Liver (tissue), 9 donors: Measurements from ENCODE around the gene RNF215. TPM values are rescaled to one million over a fixed set of nuclear protein-coding genes. Genes with fewer than 3 reads are reported as not detected.

Experiments
- DNase-seq: peaks from one replicate; pipeline ENCODE4 v3.0.0-alpha.2; 2017; ENCODE audit warnings: low spot score
- H3K27ac ChIP-seq, 2 donors: one replicate each; pipeline ENCODE4 v1.7.0; 2013; ENCODE audit warnings: inconsistent platforms in 2 of 2, low read length in 2 of 2, control low read depth in 1 of 2, low read depth in 1 of 2, mild to moderate bottlenecking in 1 of 2
- H3K27me3 ChIP-seq, 4 donors: one replicate each; pipeline versions ENCODE4 v1.6.1 to v1.7.0; 2013; ENCODE audit warnings: low read length in 3 of 4, inconsistent platforms in 1 of 4, mild to moderate bottlenecking in 1 of 4, moderate library complexity in 1 of 4; ENCODE audit not compliant: control insufficient read depth in 4 of 4, insufficient read depth in 4 of 4
- H3K36me3 ChIP-seq, 4 donors: one replicate each; pipeline versions ENCODE4 v1.6.1 to v1.7.0; 2013; ENCODE audit warnings: low read length in 3 of 4, mild to moderate bottlenecking in 3 of 4, low read depth in 1 of 4, moderate library complexity in 1 of 4; ENCODE audit not compliant: control insufficient read depth in 4 of 4, insufficient read depth in 3 of 4
- H3K4me1 ChIP-seq, 4 donors: one replicate each; pipeline versions ENCODE4 v1.6.1 to v1.7.0; 2013; ENCODE audit warnings: low read length in 3 of 4, mild to moderate bottlenecking in 3 of 4, moderate library complexity in 1 of 4; ENCODE audit not compliant: control insufficient read depth in 4 of 4, insufficient read depth in 4 of 4
- H3K4me3 ChIP-seq, 3 donors: one replicate each; pipeline versions ENCODE4 v1.6.1 to v1.7.0; 2013; ENCODE audit warnings: low read length in 3 of 3, control low read depth in 1 of 3, low read depth in 1 of 3, mild to moderate bottlenecking in 1 of 3
- H3K9ac ChIP-seq, 2 donors: one replicate each; pipeline ENCODE4 v1.7.0; 2013; ENCODE audit warnings: low read length in 2 of 2, mild to moderate bottlenecking in 2 of 2, moderate library complexity in 2 of 2, control low read depth in 1 of 2, low read depth in 1 of 2
- H3K9me3 ChIP-seq, 4 donors: one replicate each; pipeline versions ENCODE4 v1.6.1 to v1.7.0; 2013; ENCODE audit warnings: low read length in 3 of 4; ENCODE audit not compliant: control insufficient read depth in 4 of 4
- CTCF ChIP-seq: fragments of 150-350 bp; IDR thresholded peaks from 2 replicates; pipeline ENCODE4 v1.5.1; 2017; ENCODE audit warnings: improper control_type of control experiment, low read depth, low read length; ENCODE audit not compliant: missing input control
- EGR1 ChIP-seq, 2 donors: IDR thresholded peaks; 2 replicates each; pipeline ENCODE4 v1.6.1; 2016 to 2018; ENCODE audit warnings: antibody characterized with exemption in 2 of 2, low read depth in 2 of 2
- FOXA2 ChIP-seq: IDR thresholded peaks from 2 replicates; pipeline ENCODE4 v1.6.1; 2016; ENCODE audit warnings: antibody characterized with exemption
- GABPA ChIP-seq, 2 donors: IDR thresholded peaks in 1 of 2; conservative IDR thresholded peaks in 1 of 2; 2 replicates each; pipeline ENCODE4 v1.6.1; 2016; ENCODE audit warnings: antibody characterized with exemption in 2 of 2, mild to moderate bottlenecking in 1 of 2, moderate library complexity in 1 of 2
- HNF4A ChIP-seq, 2 donors: conservative IDR thresholded peaks; 2 replicates each; pipeline ENCODE4 v1.6.1; 2016; ENCODE audit warnings: antibody characterized with exemption in 2 of 2, mild to moderate bottlenecking in 2 of 2
- HNF4G ChIP-seq: IDR thresholded peaks from 2 replicates; pipeline ENCODE4 v1.6.1; 2016; ENCODE audit warnings: antibody characterized with exemption
- JUND ChIP-seq, 2 donors: IDR thresholded peaks; 2 replicates each; pipeline ENCODE4 v1.6.1; 2016; ENCODE audit warnings: antibody characterized with exemption in 2 of 2
- NR2F2 ChIP-seq: IDR thresholded peaks from 2 replicates; pipeline ENCODE4 v1.6.1; 2016; ENCODE audit warnings: antibody characterized with exemption
- RAD21 ChIP-seq, 2 donors: IDR thresholded peaks; 2 replicates each; pipeline ENCODE4 v1.6.1; 2016; ENCODE audit warnings: antibody characterized with exemption in 2 of 2, mild to moderate bottlenecking in 2 of 2
- REST ChIP-seq: IDR thresholded peaks from 2 replicates; pipeline ENCODE4 v1.6.1; 2016; ENCODE audit warnings: antibody characterized with exemption, mild to moderate bottlenecking
- TAF1 ChIP-seq: conservative IDR thresholded peaks from 2 replicates; pipeline ENCODE4 v1.6.1; 2016; ENCODE audit warnings: antibody characterized with exemption, mild to moderate bottlenecking
- YY1 ChIP-seq: IDR thresholded peaks from 2 replicates; pipeline ENCODE4 v1.6.1; 2016; ENCODE audit warnings: antibody characterized with exemption, mild to moderate bottlenecking
- ZBTB33 ChIP-seq: IDR thresholded peaks from 2 replicates; pipeline ENCODE4 v1.6.1; 2016; ENCODE audit warnings: antibody characterized with exemption
- WGBS: extraction: QIAGEN DNeasy Blood & Tissue Kit; methylation state at CpG from one replicate; pipeline ENCODE4 v1.1.7; 2013; 5-methylcytosine and 5-hydroxymethylcytosine counted together
- polyA plus RNA-seq, 2 donors: library from polyadenylated mRNA; stranded (reverse) in 1 of 2; unstranded in 1 of 2; fragments of 200-250 nt in 1 of 2; fragments of >200 nt in 1 of 2; fragmentation: Nextera tagmentation in 1 of 2; extraction: Ambion mirVana in 1 of 2; gene quantifications; one replicate each; pipeline versions ENCODE4 v1.2.1 to v1.2.3, GENCODE V29; 2013 to 2015
- total RNA-seq, 2 donors: library from RNA; depleted of rRNA; stranded (reverse); fragments of >200 nt; gene quantifications; one replicate each; pipeline ENCODE4 v1.2.3, GENCODE V29; 2014
- donor health status: healthy.
- donor health status: healthy.
- donor health status: healthy.
- donor health status: healthy.
- donor health status: healthy.

Gene RNF215
- total and polyA plus RNA-seq, 4 donors: 0.71 to 7.3 (median 5.8) TPM

GRCh38 chr22:30365891-30366290 is 21.3 kb downstream of the RNF215 start:
- TF ChIP-seq FOXA2 (no peak), HNF4G (no peak), EGR1 (IDR thresholded peaks at IDR 0.05; ENCODE audit: low read depth in 2 of 2) (no peak), NR2F2 (no peak), YY1 (no peak), JUND (IDR thresholded peaks at IDR 0.05) (no peak), TAF1 (no peak)

GRCh38 chr22:30362651-30363281 is 24.4 kb downstream of the RNF215 start:
- no peak overlapping the region for H3K9ac ChIP-seq
- no peaks in the 10 kb centered on the region for H3K36me3 ChIP-seq
- TF ChIP-seq FOXA2 (no peak), RAD21 (IDR thresholded peaks at IDR 0.05) (no peak), HNF4A (conservative IDR thresholded peaks at IDR 0.05) (no peak), ZBTB33 (no peak), TAF1 (no peak), GABPA (IDR thresholded peaks at IDR 0.05 in 1 of 2, conservative IDR thresholded peaks at IDR 0.05 in 1 of 2) (no peak), CTCF (no peak), REST (no peak)
- no peak overlapping the region for H3K27ac ChIP-seq
- H3K4me3 ChIP-seq: no peak overlapping the region
- WGBS: 92% methylated on average over 7 of the region's 7 CpGs
- H3K9me3 ChIP-seq: no peaks in the 10 kb centered on the region
- H3K27me3 ChIP-seq: no peaks in the 10 kb centered on the region
- no peaks in the 10 kb centered on the region for H3K4me1 ChIP-seq
- peak; percentile 79 for DNase-seq

More at GRCh38 chr22:30365891-30366290, 21.3 kb downstream of the RNF215 start:
- H3K36me3 ChIP-seq: no peaks in the 10 kb centered on the region
- DNase-seq: no peak
- H3K9ac ChIP-seq: no peak overlapping the region
- no peak overlapping the region for H3K27ac ChIP-seq
- H3K9me3 ChIP-seq: no peaks in the 10 kb centered on the region
- H3K4me1 ChIP-seq: no peaks in the 10 kb centered on the region
- WGBS: 91% methylated on average over 18 of the region's 18 CpGs
- no peak overlapping the region for H3K4me3 ChIP-seq
- H3K27me3 ChIP-seq: no peaks in the 10 kb centered on the region
